Measurements from ENCODE around the gene NNMT. TPM values are rescaled to one million over a fixed set of nuclear protein-coding genes. Genes with fewer than 3 reads are reported as not detected.

The NNMT gene
- total RNA-seq, 1 donor from 2014 or later: 375 TPM

GRCh38 chr11:114271316-114271715 lies 24.9 kb upstream of the NNMT start:
- Mint-ChIP-seq H3K4me3 (ENCODE audit: unreplicated experiment) (no peak overlapping the region), H3K27ac (ENCODE audit: unreplicated experiment) (no peak overlapping the region), H3K9me3 (ENCODE audit: low read depth) (no peaks in the 10 kb centered on the region), H3K27me3 (ENCODE audit: low read depth) (peaks cover 65% of the 10 kb centered on the region), H3K36me3 (ENCODE audit: low read depth) (no peaks in the 10 kb centered on the region), H3K4me1 (ENCODE audit: low read depth) (no peaks in the 10 kb centered on the region)
- TF ChIP-seq CTCF (IDR thresholded peaks at IDR 0.05): no peak
- no peak for DNase-seq (ENCODE audit: low spot score)

- Mint-ChIP-seq H3K4me3 (ENCODE audit: unreplicated experiment) (no peak overlapping the region), H3K36me3 (ENCODE audit: low read depth) (no peaks in the 10 kb centered on the region), H3K27me3 (ENCODE audit: low read depth) (peaks cover 71% of the 10 kb centered on the region), H3K9me3 (ENCODE audit: low read depth) (no peaks in the 10 kb centered on the region), H3K4me1 (ENCODE audit: low read depth) (no peaks in the 10 kb centered on the region), H3K27ac (ENCODE audit: unreplicated experiment) (no peak overlapping the region)
- no peak for TF ChIP-seq CTCF (IDR thresholded peaks at IDR 0.05)
- no peak for DNase-seq (ENCODE audit: low spot score)
Observed at GRCh38 chr11:114272311-114272710, 23.9 kb upstream of the NNMT start.

GRCh38 chr11:114273071-114273470 lies 23.1 kb upstream of the NNMT start:
- Mint-ChIP-seq H3K4me1 (ENCODE audit: low read depth) (no peaks in the 10 kb centered on the region), H3K36me3 (ENCODE audit: low read depth) (no peaks in the 10 kb centered on the region), H3K27me3 (ENCODE audit: low read depth) (peaks cover 67% of the 10 kb centered on the region)

GRCh38 chr11:114273890-114274635 lies 22.1 kb upstream of the NNMT start:
- no peak for TF ChIP-seq CTCF (IDR thresholded peaks at IDR 0.05)
- Mint-ChIP-seq H3K9me3 (ENCODE audit: low read depth) (no peaks in the 10 kb centered on the region), H3K4me1 (ENCODE audit: low read depth) (no peaks in the 10 kb centered on the region), H3K27me3 (ENCODE audit: low read depth) (peaks cover 66% of the 10 kb centered on the region), H3K4me3 (ENCODE audit: unreplicated experiment) (no peak overlapping the region), H3K36me3 (ENCODE audit: low read depth) (no peaks in the 10 kb centered on the region), H3K27ac (ENCODE audit: unreplicated experiment) (no peak overlapping the region)
- DNase-seq (ENCODE audit: low spot score): no peak

More at GRCh38 chr11:114273071-114273470, 23.1 kb upstream of the NNMT start:
- no peak for DNase-seq (ENCODE audit: low spot score)
- H3K9me3 Mint-ChIP-seq (ENCODE audit: low read depth): no peaks in the 10 kb centered on the region
- TF ChIP-seq CTCF (IDR thresholded peaks at IDR 0.05): no peak
- H3K4me3 Mint-ChIP-seq (ENCODE audit: unreplicated experiment): no peak overlapping the region
- no peak overlapping the region for H3K27ac Mint-ChIP-seq (ENCODE audit: unreplicated experiment)

GRCh38 chr11:114274637-114275036 lies 21.6 kb upstream of the NNMT start:
- no peak for TF ChIP-seq CTCF (IDR thresholded peaks at IDR 0.05)
- no peaks in the 10 kb centered on the region for H3K36me3 Mint-ChIP-seq (ENCODE audit: low read depth)
- no peak for DNase-seq (ENCODE audit: low spot score)
- peaks cover 1% of the 10 kb centered on the region for H3K4me1 Mint-ChIP-seq (ENCODE audit: low read depth)
- peaks cover 60% of the 10 kb centered on the region for H3K27me3 Mint-ChIP-seq (ENCODE audit: low read depth)
- no peaks in the 10 kb centered on the region for H3K9me3 Mint-ChIP-seq (ENCODE audit: low read depth)
- H3K27ac Mint-ChIP-seq (ENCODE audit: unreplicated experiment): no peak overlapping the region
- H3K4me3 Mint-ChIP-seq (ENCODE audit: unreplicated experiment): no peak overlapping the region

Data from chondrocyte (in vitro differentiated cells).